Activated CD8-positive, alpha-beta memory T cell treated with anti-CD3 and anti-CD28 coated beads, Interleukin-2, amount 50 U/mL, for 4 hours (primary cell): Measurements from ENCODE around the gene CCR5.
A peak's percentile ranks its signal among the peaks of the same experiment; 100 is the strongest.

Experiments used
- DNase-seq: peaks from one replicate; pipeline ENCODE4 v3.0.0-alpha.2; 2020

The CCR5 gene

DNA sequence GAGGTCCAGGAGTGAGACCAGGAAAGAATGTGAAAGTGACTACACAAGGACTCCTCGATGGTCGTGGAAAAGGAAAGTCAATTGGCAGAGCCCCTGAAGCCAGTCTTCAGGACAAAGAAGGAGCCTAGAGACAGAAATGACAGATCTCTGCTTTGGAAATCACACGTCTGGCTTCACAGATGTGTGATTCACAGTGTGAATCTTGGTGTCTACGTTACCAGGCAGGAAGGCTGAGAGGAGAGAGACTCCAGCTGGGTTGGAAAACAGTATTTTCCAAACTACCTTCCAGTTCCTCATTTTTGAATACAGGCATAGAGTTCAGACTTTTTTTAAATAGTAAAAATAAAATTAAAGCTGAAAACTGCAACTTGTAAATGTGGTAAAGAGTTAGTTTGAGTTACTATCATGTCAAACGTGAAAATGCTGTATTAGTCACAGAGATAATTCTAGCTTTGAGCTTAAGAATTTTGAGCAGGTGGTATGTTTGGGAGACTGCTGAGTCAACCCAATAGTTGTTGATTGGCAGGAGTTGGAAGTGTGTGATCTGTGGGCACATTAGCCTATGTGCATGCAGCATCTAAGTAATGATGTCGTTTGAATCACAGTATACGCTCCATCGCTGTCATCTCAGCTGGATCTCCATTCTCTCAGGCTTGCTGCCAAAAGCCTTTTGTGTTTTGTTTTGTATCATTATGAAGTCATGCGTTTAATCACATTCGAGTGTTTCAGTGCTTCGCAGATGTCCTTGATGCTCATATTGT lies 10.8 kb upstream of the CCR5 start:
- no peak for DNase-seq

GRCh38 chr3:46360907-46361306 lies 9.8 kb upstream of the CCR5 start:
- DNase-seq: no peak

- no peak for DNase-seq
Measured at GRCh38 chr3:46361408-46362283, 9.1 kb upstream of the CCR5 start.

DNA sequence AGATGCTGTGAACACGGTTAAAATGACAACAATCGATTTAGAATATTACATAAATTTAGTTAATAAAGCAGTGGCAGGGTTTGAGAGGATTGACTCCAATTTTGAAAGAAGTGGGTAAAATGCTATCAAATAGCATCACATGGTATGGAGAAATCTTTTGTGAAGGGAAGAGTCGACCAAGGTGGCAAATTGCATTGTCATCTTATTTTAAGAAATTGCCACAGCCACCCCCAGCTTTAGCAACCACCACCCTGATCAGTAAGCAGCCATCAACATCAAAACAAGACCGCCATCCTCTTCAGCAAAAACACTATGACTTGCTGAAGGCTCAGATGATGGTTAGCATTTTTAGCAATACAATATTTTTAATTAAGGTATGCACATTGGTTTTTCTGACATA lies 5.7 kb upstream of the CCR5 start:
- no peak for DNase-seq

DNA sequence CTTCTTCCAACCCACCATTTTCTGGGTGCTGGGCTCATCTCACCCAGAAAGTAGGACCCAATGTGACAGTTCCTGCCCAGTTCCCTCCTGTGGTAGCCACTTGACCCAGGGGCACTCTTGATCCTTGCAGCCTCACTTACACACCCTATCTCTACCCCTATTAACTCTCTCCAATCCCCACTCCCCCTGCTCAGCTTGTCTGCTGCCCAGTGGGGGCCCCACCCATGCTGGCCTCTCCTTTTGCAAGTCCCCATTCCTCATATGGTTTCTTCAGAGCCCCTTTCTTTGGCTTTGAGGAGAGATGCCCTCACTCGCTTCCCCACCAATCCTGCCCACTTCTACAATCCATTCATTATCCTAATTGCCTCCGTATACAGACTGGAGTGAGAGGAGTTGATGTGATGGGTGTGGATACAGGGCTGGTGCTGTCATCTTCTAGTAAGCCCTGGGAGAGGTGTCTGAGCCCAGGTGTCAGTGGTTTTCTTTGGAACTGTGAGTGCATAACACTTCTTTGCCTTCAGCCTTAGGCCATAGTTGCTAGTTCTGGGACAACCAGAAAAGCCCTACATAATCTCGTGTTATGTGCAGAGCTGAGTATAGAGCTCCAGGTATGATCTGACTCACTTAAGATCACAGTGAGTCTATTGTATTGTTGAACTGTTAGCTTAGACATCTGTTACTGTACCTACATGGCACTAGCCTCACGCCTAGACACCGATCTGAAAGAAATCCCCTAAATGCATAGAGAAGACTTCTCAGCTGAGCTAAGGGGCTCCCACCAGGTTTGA lies 4.8 kb upstream of the CCR5 start:
- DNase-seq: no peak

DNA sequence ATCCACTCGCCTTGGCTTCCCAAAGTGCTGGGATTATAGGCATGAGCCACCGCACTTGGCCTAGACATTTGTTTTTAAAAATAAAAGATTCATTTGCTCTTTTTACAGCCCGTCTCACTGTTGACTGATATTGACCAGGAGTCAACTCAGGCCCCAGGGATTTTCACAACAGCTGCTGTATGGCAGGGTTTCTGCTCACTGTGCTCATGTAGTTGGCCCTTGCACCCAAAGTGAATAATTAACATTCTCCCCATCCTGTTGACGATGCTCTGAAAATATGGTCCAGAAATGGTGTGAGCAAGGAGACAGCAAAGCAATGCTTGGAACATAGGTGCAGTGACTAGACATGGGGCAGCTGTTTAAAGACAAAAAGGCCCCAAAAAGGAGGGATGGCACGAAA lies 2.9 kb upstream of the CCR5 start:
- DNase-seq: no peak

- peak; percentile 53 for DNase-seq
Measured at GRCh38 chr3:46368569-46368968, 2.2 kb upstream of the CCR5 start.

GRCh38 chr3:46369151-46369550 lies 1.6 kb upstream of the CCR5 start:
- no peak for DNase-seq

GRCh38 chr3:46369675-46370132 lies 1.0 kb upstream of the CCR5 start:
- DNase-seq: no peak

DNA sequence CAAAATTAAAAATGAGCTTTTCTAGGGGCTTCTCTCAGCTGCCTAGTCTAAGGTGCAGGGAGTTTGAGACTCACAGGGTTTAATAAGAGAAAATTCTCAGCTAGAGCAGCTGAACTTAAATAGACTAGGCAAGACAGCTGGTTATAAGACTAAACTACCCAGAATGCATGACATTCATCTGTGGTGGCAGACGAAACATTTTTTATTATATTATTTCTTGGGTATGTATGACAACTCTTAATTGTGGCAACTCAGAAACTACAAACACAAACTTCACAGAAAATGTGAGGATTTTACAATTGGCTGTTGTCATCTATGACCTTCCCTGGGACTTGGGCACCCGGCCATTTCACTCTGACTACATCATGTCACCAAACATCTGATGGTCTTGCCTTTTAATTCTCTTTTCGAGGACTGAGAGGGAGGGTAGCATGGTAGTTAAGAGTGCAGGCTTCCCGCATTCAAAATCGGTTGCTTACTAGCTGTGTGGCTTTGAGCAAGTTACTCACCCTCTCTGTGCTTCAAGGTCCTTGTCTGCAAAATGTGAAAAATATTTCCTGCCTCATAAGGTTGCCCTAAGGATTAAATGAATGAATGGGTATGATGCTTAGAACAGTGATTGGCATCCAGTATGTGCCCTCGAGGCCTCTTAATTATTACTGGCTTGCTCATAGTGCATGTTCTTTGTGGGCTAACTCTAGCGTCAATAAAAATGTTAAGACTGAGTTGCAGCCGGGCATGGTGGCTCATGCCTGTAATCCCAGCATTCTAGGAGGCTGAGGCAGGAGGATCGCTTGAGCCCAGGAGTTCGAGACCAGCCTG lies 984 bp downstream of the CCR5 start:
- no peak for DNase-seq

- no peak for DNase-seq
Measured at GRCh38 chr3:46372492-46373359, 2.0 kb downstream of the CCR5 start.

DNA sequence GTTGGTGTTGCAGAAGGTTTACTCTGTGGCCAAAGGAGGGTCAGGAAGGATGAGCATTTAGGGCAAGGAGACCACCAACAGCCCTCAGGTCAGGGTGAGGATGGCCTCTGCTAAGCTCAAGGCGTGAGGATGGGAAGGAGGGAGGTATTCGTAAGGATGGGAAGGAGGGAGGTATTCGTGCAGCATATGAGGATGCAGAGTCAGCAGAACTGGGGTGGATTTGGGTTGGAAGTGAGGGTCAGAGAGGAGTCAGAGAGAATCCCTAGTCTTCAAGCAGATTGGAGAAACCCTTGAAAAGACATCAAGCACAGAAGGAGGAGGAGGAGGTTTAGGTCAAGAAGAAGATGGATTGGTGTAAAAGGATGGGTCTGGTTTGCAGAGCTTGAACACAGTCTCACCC lies 4.0 kb downstream of the CCR5 start:
- no peak for DNase-seq

- no peak for DNase-seq
Measured at GRCh38 chr3:46375218-46375617, 4.5 kb downstream of the CCR5 start.

DNA sequence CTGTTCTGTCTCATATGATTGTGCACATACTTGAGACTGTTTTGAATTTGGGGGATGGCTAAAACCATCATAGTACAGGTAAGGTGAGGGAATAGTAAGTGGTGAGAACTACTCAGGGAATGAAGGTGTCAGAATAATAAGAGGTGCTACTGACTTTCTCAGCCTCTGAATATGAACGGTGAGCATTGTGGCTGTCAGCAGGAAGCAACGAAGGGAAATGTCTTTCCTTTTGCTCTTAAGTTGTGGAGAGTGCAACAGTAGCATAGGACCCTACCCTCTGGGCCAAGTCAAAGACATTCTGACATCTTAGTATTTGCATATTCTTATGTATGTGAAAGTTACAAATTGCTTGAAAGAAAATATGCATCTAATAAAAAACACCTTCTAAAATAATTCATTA lies 5.1 kb downstream of the CCR5 start:
- no peak for DNase-seq

DNA sequence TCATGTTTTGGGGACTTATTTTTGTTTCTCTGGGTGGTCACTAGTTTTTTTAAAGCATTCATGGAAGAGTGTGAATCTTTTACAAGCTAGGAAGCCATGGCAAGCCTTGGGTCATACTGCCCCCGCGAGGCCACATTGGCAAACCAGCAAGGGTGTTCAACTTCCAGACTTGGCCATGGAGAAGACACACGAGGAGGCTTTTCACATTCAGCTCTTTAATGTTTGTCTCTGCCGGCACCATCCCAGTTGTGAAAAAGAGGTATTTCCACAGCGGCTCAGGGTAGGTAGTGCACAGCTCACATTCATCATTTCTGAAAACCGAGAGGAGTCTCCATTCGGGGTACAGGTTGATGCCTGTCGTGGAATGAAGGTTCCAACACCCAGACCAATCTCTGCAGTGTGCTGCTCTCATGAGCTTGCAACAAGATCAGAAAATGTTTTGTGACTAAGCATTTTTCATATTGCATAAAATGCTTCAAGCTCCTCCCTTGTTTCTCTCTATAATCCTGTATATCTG lies 7.7 kb downstream of the CCR5 start:
- DNase-seq: peak; percentile 67

GRCh38 chr3:46380471-46381221 lies 9.9 kb downstream of the CCR5 start:
- DNase-seq: no peak

DNA sequence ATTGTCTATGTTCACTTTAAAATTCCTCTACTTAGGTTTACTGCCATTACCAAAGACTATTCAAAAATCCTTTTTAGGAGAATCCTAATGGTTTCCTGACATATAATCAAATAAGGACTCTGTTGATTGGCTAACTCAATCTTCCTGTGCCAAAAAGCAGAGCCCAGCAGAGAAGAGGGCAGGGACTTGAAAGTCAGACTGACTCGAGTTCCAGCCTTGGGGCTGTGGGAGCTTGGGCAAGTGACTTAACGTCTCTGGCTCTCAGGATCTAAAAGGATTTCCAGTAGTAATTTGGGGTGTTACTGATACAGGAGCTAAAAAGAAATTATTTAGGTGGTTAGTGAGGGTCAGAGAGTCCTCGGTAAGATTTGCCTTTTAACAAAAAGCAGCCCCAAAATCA lies 10.9 kb downstream of the CCR5 start:
- DNase-seq: no peak

DNA sequence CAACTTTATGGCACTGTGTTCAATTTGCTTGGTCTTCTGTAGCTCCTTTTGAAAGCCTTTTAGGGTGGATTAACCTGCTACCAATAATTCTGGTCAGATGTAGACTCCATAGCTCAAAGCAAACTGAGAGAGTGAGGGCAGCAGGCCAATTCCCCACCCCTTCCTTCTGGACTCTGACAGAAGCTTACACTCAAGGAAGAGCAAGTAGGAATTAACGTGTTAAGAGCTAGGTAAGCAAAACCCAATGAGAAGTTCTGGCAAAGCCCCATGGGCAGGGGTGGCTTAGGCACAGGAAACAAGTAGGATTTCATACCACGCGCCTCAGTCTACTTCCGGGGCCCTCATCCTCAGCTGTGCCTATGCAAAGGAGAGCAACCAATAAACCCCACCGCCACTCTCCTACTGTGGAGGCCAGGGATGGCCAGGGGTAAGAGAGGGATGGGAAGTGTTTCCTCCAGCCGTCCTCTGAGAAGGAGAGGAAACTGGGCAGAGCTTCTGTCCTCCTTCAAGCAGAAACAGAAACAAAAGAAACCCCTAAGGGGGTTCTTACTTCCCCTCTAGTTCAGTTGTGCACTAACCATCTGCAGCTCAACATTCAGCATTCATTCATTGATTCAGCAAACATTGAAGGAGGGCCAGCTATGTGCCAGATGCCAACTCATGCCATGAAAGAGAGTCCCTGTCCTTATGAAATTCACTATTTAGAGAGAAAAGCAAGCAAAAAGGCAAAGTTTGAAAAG lies 12.6 kb downstream of the CCR5 start:
- no peak for DNase-seq

DNA sequence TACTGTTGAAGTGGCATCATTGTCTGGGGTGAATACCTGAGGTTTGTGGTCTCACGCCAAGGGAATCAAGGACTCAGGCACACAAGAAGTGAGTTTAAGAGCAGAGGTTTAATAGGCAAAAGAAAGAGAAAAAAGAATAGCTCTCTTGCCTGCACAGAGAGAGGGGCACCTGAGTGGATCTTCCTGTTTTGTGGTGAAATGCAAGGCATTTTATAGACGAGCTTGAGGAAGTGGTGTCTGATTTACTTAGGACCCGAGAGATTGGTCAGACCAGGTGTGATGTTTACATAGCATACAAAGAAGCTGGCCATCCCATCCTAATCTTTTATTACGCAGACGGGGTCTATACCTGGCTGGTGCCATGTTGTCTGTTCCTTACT lies 13.2 kb downstream of the CCR5 start:
- no peak for DNase-seq

GRCh38 chr3:46386205-46386604 lies 15.5 kb downstream of the CCR5 start:
- DNase-seq: no peak
